BE2C (cell line): ENCODE results near the gene HINFP.

Experiments
- DNase-seq: peaks from one replicate; pipeline ENCODE4 v3.0.0-alpha.2; 2020
- H3K27me3 ChIP-seq: fragments of 250-450 bp; sonication (Bioruptor Pico); 2 replicates; pipeline ENCODE4 v1.5.1; 2020; ENCODE audit warnings: mild to moderate bottlenecking
- H3K36me3 ChIP-seq: fragments of 250-450 bp; sonication (Bioruptor Pico); 2 replicates; pipeline ENCODE4 v1.5.1; 2020; ENCODE audit warnings: mild to moderate bottlenecking
- H3K4me1 ChIP-seq: fragments of 250-450 bp; sonication (Bioruptor Pico); 2 replicates; pipeline ENCODE4 v1.5.1; 2020
- H3K4me3 ChIP-seq: 2 replicates; pipeline ENCODE4 v1.5.1; 2011; ENCODE audit warnings: low read depth, low read length
- H3K9me3 ChIP-seq: fragments of 250-450 bp; sonication (Bioruptor Pico); 2 replicates; pipeline ENCODE4 v1.5.1; 2020
- CTCF ChIP-seq: IDR thresholded peaks from 2 replicates; pipeline ENCODE4 v1.5.1; 2012; ENCODE audit warnings: mild to moderate bottlenecking, low read depth, low read length

Gene HINFP

GRCh38 chr11:119149018-119149785 is 27.8 kb downstream of the HINFP start, which contains the start of gene ABCG4:
Gene ABCG4 (plus strand): TSS chr11:119149052. CDS start chr11:119149966, 914 bp downstream.
- Histone ChIP-seq H3K27me3 (peaks cover 4% of the 10 kb centered on the region; the same call in 1 of the 2 replicates), H3K9me3 (no peaks in the 10 kb centered on the region), H3K4me1 (no peaks in the 10 kb centered on the region), H3K4me3 (peak within 1 kb of the TSS; percentile 58), H3K36me3 (no peaks in the 10 kb centered on the region)
- no peak for TF ChIP-seq CTCF
- peak; percentile 55 for DNase-seq

- Histone ChIP-seq H3K27me3 (peaks cover 4% of the 10 kb centered on the region; the same call in 1 of the 2 replicates), H3K4me3 (peak overlapping the region; percentile 58), H3K4me1 (no peaks in the 10 kb centered on the region), H3K36me3 (no peaks in the 10 kb centered on the region), H3K9me3 (no peaks in the 10 kb centered on the region)
- no peak for TF ChIP-seq CTCF
- DNase-seq, result no peak
Measured at GRCh38 chr11:119149786-119150275, 28.5 kb downstream of the HINFP start.

- no peak for TF ChIP-seq CTCF
Measured at GRCh38 chr11:119152043-119152442, 30.7 kb downstream of the HINFP start.

GRCh38 chr11:119152604-119153003 is 31.2 kb downstream of the HINFP start:
- no peak for TF ChIP-seq CTCF
- H3K27me3 ChIP-seq, result peaks cover 4% of the 10 kb centered on the region; the same call in 1 of the 2 replicates
- no peaks in the 10 kb centered on the region for H3K9me3 ChIP-seq
- no peak for DNase-seq
- no peak overlapping the region for H3K4me3 ChIP-seq
- peaks cover 3% of the 10 kb centered on the region; the same call in 1 of the 2 replicates for H3K4me1 ChIP-seq
- H3K36me3 ChIP-seq, result no peaks in the 10 kb centered on the region

More at GRCh38 chr11:119152043-119152442, 30.7 kb downstream of the HINFP start:
- Histone ChIP-seq H3K36me3 (no peaks in the 10 kb centered on the region), H3K27me3 (peaks cover 4% of the 10 kb centered on the region; the same call in 1 of the 2 replicates), H3K4me3 (no peak overlapping the region), H3K9me3 (no peaks in the 10 kb centered on the region), H3K4me1 (peaks cover under 1% of the 10 kb centered on the region; the same call in 1 of the 2 replicates)
- no peak for DNase-seq

GRCh38 chr11:119153049-119153818 is 31.9 kb downstream of the HINFP start:
- DNase-seq, result no peak

More at GRCh38 chr11:119153049-119153818, 31.9 kb downstream of the HINFP start:
- Histone ChIP-seq H3K9me3 (no peaks in the 10 kb centered on the region), H3K4me3 (no peak overlapping the region), H3K4me1 (peaks cover 3% of the 10 kb centered on the region; the same call in 1 of the 2 replicates), H3K27me3 (peaks cover 4% of the 10 kb centered on the region; the same call in 1 of the 2 replicates), H3K36me3 (no peaks in the 10 kb centered on the region)
- TF ChIP-seq CTCF, result peak; percentile 16; the same call in 1 of the 2 replicates
